GM19463 (cell line): Measurements from ENCODE around the gene TIPARP.

Experiments used
- ATAC-seq: cut with Tn5 transposase; IDR thresholded peaks from one replicate; pipeline ENCODE4 v1.9.1; 2021; ENCODE audit warnings: mild to moderate bottlenecking, moderate library complexity; ENCODE audit not compliant: unreplicated experiment

TIPARP gene, protein sequence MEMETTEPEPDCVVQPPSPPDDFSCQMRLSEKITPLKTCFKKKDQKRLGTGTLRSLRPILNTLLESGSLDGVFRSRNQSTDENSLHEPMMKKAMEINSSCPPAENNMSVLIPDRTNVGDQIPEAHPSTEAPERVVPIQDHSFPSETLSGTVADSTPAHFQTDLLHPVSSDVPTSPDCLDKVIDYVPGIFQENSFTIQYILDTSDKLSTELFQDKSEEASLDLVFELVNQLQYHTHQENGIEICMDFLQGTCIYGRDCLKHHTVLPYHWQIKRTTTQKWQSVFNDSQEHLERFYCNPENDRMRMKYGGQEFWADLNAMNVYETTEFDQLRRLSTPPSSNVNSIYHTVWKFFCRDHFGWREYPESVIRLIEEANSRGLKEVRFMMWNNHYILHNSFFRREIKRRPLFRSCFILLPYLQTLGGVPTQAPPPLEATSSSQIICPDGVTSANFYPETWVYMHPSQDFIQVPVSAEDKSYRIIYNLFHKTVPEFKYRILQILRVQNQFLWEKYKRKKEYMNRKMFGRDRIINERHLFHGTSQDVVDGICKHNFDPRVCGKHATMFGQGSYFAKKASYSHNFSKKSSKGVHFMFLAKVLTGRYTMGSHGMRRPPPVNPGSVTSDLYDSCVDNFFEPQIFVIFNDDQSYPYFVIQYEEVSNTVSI

DNA sequence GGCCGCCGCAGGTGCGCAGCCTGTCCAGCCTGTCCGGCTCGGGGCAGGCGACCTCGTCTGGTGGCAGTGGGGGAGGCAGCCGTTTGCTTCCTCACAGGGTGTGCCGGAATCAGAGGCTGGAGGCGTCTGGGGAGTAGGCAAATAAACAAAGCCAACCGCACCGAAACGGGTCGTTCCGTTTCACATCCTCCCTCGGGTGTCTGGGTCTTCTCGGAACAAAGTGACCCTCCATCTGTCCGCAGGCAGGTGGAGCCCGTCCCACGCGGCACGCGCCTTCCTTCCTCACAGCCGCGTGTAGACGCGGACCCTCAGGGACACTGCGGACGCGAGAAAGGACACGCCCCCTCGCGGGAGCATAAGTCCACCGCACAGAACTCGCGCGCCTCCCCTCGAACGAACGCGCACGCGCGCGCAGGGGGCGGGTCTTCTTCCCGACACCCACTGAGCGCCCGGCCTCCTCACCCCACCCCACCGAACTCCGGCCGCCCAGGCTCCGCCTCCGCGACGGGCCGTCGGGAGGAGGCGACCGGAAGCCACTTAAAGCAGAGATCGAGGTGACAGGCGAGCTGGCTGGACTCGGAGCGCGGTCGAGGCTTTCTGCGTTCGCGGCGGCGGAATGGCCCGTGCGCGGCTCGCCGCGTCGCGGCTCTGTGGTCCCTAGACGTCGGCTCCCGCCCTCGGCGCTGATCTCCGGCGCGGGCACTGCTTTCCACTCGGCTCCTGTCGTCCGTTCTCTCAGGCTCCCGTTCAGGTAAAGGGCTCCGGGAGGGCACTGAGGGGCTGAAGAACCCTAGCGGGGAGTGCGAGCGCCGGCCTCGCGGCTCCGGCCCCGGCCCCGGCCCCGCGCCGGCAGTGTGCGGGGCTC lies at the start of gene TIPARP:
Gene TIPARP, plus strand, starts transcription at position 545 of the 865 bp plus-strand sequence. CDS start 3,108 bp downstream, outside the sequence.
- ATAC-seq: peak; percentile 75

- no peak for ATAC-seq
Observed at GRCh38 chr3:156626104-156626503, 48.3 kb upstream of the TIPARP start.

DNA sequence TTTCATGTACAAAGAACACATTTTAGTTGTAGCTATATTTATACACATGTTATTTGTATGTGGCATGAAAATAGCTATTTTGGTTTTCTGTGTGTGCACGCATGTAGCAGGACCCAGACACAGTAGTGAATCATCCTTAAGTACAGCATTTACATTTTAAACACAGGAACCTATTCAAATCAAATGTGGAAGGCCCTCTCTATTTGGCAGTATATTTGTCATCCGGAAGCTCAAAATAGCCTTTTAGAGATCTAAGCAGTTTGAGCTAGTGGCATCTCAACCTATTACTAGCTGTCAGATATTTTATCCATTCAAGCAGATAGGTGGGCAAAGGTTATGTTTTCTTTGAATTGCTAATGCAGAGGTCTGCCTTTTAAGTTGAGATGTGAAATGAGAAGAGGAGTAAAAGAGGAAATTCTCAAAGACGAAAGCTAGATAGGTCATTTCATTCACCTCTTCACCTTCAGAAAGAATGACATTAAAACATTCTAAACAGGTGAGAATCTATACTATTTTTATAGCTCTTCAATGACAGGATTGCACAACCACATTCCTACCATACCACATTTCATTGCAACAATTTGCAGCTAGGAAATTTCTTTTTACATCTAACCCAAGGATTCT lies 46.3 kb upstream of the TIPARP start:
- ATAC-seq: no peak

DNA sequence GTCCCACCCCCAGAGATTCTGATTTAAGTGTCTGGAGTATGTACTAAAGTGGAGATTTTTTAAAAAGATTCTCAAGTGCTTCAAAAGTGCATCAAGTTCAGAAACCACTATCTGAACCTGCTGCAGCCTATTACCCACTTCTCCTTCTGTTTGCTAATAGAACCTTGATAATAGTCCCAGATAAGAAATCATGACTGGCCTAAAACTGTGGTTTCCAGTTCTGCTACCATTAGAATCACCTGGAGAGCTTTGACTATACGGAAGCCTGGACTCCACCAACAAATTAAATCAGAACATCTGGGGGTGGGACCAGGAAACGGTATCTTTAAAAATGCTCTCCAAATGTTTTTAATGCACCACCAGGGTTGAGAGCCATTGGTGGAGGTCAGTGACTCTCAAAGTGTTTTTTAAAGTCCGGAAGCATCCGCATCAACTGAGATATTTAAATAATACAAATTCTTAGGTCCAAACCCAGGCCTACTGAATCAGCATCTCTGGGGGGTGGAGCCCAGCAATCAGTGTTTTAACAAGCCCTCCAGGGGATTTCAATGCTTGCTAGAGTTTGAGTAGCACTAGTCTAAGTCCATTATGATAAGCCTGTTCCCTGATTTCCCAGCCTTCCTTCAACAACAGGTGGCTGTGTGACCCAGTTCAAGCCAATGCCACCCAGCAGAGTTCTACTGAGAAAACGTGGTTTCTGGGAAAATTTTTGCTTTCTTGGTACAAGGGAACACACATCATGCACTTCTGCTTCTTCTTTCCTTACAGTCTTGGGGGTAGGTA lies 45.4 kb upstream of the TIPARP start:
- no peak for ATAC-seq

DNA sequence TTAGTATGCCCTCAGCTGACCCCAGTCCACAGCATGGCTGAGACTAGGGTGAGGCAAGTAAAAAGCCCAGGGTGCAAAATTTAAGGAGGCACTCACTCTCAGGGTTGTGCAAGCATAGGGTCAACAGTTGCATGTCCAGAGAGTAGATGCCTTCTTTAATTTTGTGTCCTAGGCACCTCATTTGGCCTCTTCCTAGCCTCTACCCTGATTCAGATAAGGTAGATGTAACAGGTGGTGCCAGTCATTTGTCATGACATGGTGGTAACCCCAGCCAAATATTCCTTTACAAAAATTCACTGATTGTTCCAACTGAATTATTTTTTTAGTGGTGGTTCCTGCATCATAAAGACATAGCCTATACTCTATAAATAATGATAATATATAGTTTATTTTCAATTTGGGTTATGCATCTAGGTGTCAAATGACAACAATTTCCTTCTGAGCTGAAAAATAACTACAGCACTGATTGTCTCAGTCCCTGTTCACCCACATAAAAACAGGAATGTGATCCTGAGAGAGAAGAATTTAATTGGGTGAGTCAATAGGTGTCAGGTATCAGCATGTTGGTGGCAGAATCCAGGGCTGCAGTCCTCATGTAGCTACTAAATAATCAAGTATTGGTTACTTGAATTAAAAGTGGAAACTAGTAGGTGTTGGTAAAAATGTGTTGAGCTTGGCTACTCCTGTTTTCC lies 44.2 kb upstream of the TIPARP start:
- no peak for ATAC-seq

GRCh38 chr3:156630773-156631093 lies 43.7 kb upstream of the TIPARP start:
- no peak for ATAC-seq

DNA sequence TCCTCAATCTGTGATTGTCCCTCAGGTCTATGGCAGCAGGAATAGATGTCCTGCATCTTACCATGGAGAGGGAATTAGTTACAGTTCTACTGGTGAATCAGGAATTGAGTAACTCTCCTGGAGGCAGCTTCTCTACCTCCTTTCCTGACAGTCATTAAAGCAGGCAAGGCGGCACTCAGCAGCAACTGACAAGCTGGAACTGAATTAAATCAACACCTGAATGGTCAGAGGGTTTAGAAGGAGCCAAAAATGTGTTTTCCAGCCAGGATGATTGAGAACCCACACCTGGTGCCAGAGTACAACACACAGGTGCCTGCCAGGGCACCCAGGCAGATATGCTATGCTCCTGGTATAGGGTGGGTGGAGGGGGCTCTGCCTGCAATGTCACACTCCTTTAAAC lies 43.1 kb upstream of the TIPARP start:
- ATAC-seq: no peak

DNA sequence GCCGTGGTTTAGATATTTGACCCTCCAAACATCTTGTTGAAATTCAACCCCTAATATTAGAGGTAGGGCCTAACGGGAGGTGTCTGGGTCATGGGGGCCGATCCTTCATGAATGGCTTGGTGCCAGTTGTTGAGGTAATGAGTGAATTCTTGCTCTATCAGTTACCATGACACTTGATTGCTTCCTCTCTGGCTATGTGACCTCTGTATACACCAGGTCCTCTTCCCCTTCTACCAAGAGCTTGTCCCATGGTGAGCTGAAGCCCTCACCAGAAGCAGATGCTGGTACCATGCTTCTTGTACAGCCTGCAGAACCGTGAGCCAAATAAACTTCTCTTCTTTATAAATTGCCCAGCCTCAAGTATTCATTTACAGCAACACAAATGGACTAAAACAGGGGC lies 41.8 kb upstream of the TIPARP start:
- ATAC-seq: no peak

- no peak for ATAC-seq
Observed at GRCh38 chr3:156633335-156633734, 41.1 kb upstream of the TIPARP start.

DNA sequence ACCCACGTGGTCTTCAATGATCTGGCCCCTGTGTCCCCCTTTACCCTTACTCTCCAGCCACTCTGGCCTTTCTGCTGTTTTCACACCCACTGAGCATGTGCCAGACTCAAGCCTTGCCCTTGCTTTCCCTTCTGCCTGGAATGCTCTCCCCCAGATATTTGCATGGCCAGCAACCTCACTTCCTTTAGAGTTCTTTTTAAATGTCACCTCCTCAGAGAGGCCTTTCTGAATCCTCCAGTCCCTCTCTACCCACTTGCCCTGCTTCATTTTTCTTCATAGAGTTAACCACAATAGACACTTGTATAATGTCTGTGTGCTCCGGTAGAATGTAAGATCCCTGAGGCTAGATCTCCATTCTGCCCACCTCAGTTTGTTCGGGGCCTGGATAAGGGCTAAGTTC lies 39.4 kb upstream of the TIPARP start:
- ATAC-seq: no peak

- no peak for ATAC-seq
Observed at GRCh38 chr3:156635973-156636372, 38.4 kb upstream of the TIPARP start.

- ATAC-seq: no peak
Observed at GRCh38 chr3:156637480-156638022, 36.8 kb upstream of the TIPARP start.

GRCh38 chr3:156638271-156638670 lies 36.1 kb upstream of the TIPARP start:
- no peak for ATAC-seq

DNA sequence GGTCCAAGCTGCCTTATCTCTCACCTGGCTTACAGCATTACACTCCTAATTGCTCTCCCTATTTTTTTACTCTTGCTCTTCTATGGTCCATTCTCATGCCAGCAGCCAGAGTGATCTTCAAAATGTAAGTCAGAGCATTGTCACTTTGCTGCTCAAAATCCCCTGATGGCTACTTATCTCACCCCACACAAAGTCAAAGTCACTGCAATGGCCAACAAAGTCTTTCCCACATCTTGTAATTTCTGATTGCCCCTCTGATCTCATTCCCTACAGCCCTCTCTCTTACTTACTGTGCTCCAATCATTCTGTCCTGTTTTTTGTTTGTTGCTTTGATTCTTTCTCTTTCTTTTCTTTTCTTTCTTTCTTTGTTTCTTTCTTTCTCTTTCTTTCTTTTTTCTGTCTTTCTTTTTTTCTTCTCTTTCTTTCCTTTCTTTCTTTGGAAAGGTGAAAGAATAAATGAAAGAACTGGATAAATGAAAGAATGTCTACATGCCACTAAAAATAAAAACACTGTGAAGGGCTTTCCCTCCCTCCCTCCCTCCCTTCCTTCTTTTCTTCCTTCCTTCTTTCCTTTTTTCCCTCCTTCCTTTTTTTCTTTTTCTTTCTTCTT lies 34.9 kb upstream of the TIPARP start:
- ATAC-seq: no peak

DNA sequence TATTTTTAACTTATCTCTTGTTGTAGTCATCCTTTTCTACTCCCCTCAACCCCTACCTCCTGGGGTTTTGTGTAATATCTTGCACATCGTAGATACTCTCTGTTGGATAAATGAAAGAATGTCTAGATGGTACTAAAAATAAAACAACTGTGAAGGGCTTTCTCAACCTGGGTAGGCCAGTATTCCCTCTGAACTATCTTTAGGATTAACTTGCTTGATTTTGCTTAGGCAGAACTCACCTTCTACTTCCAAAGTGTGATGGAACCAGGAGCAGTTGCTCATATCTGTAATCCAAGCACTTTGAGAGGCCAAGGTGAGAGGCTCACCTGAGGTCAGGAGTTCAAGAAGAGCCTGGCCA lies 32.8 kb upstream of the TIPARP start:
- no peak for ATAC-seq

DNA sequence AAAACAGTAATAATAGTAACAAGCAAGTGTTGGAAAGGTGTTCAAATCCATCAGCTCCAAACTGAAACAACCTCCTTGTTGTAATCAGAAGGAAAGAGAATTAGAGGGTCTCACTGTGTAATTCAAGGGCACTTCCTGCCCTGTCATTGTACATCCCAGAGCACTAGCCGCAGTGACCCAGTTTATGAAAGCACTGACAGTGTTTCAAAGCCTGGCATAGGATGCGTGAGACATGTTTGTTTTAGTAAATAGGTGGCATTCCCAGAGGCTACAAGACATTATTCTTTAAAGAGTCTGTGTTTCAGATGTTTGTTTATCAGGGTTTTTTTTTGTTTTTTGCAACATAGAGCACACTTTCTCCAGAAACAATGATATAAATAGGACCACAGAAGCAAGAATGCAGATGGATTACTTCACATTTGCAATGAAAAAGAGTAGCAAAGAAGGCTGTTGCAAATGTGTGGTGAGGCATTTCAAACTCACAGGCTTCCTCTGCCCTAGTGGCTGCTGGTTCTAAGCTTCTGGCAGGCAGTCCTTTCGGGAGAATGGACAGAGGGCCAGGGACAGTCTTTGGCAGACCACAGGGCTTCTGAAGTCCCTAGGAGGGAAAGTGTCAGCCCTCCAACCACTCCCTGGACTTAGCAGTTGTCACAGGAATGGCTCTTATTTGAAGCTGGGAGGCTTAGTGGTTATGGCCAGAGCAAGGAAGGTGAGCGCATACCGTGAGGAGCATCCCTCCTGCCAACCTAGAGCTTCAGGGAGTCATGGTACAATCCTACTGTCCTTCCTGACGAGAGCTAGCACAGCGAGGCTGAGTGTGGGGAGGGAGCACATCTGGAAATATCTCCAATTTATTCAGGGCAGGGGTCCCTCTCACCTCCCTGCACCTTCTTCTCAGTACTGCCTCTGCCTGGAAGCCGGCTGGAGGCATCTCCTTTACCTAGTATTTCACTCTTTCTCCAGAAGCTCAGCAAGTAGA lies 31.4 kb upstream of the TIPARP start:
- ATAC-seq: peak; percentile 19

- ATAC-seq: peak; percentile 71
Observed at GRCh38 chr3:156643729-156644389, 30.5 kb upstream of the TIPARP start.
